Breast epithelium (tissue), 4 donors: ENCODE results near the gene CDH23. TPM values are rescaled to one million over a fixed set of nuclear protein-coding genes. Genes with fewer than 3 reads are reported as not detected.

Source experiments
- DNase-seq, 2 donors: peaks; one replicate each; pipeline ENCODE4 v3.0.0-alpha.2; 2019; ENCODE audit warnings: low spot score in 2 of 2
- H3K27ac ChIP-seq, 2 donors: fragments of 200-600 bp; sonication (generic) in 1 of 2; one replicate each; pipeline ENCODE4 v1.5.1; 2016 to 2019; ENCODE audit warnings: mild to moderate bottlenecking in 1 of 2
- H3K27me3 ChIP-seq, 2 donors: fragments of 200-600 bp; sonication (generic) in 1 of 2; one replicate each; pipeline versions ENCODE4 v1.5.1 to v1.6.0; 2017 to 2019; ENCODE audit warnings: control low read depth in 1 of 2, mild to moderate bottlenecking in 1 of 2
- H3K36me3 ChIP-seq: fragments of 200-600 bp; one replicate; pipeline ENCODE4 v1.5.1; 2019
- H3K4me1 ChIP-seq, 2 donors: fragments of 200-600 bp; sonication (generic); one replicate each; pipeline ENCODE4 v1.5.1; 2016 to 2019; ENCODE audit warnings: control low read depth in 1 of 2
- H3K4me3 ChIP-seq, 3 donors: fragments of 200-600 bp; sonication (generic); 1 replicate in 2 of 3; 2 replicates in 1 of 3; pipeline ENCODE4 v1.5.1; 2016 to 2019; ENCODE audit warnings: mild to moderate bottlenecking in 3 of 3, moderate library complexity in 2 of 3
- H3K9me3 ChIP-seq, 2 donors: fragments of 200-600 bp; sonication (generic) in 1 of 2; one replicate each; pipeline ENCODE4 v1.5.1; 2016 to 2019; ENCODE audit warnings: control low read depth in 1 of 2
- CTCF ChIP-seq, 3 donors: fragments of 450-650 bp; IDR thresholded peaks; one replicate each; pipeline ENCODE4 v1.5.1; 2016 to 2017; ENCODE audit warnings: antibody characterized with exemption in 3 of 3, mild to moderate bottlenecking in 3 of 3, moderate library complexity in 3 of 3
- POLR2A ChIP-seq: fragments of 450-650 bp; IDR thresholded peaks from one replicate; pipeline ENCODE4 v1.6.1; 2016; ENCODE audit warnings: antibody characterized with exemption, mild to moderate bottlenecking, moderate library complexity
- POLR2AphosphoS5 ChIP-seq, 3 donors: sonication (generic); formaldehyde crosslinking; IDR thresholded peaks; one replicate each; pipeline ENCODE4 v1.6.1; 2017; ENCODE audit warnings: antibody characterized with exemption in 3 of 3
- intact Hi-C: fragments of 100-400 bp; cut with DNase I; formaldehyde crosslinking; loops from one replicate; pipeline ENCODE4 v1.15.1; 2023; ENCODE audit warnings: low total_unique reads
- total RNA-seq, 3 donors: library from RNA; depleted of rRNA; stranded (reverse); fragments of >200 nt; gene quantifications; one replicate each; pipeline ENCODE4 v1.1.0, GENCODE V29; 2016

Gene CDH23
- total RNA-seq, 3 donors from 2014 or later: 8.5 to 13.8 (median 11.6) TPM

DNA sequence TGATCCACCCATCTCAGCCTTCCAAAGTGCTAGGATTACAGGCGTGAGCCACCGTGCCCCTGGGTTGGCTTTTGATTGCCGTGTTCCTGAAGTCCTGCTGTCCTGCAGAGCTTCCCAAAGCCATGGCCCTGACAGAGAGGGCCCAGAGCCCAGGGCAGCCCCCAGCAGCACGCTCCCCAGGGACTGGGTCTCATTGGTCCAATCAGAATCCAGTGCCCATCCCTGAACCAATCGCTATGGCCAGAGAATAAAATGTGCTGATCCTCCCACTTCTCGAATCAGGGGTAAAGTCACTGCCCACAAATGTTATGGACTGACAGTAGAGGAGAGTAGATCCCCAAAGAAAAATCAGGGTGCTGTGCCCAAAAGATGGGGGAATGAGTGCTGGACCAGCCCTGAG is 327.8 kb downstream of the CDH23 start:
- intact Hi-C loops: no loop called here
- H3K9me3 ChIP-seq: no peaks in the 10 kb centered on the region
- H3K4me3 ChIP-seq: no peak overlapping the region
- H3K27ac ChIP-seq: no peak overlapping the region
- no peak for TF ChIP-seq CTCF (IDR thresholded peaks at IDR 0.05)
- TF ChIP-seq POLR2A: no peak
- TF ChIP-seq POLR2AphosphoS5 (IDR thresholded peaks at IDR 0.05): no peak
- H3K4me1 ChIP-seq: peaks cover 11 to 24% of the 10 kb centered on the region in 2 donors
- no peaks in the 10 kb centered on the region for H3K36me3 ChIP-seq
- H3K27me3 ChIP-seq: no peaks in the 10 kb centered on the region
- DNase-seq: no peak

DNA sequence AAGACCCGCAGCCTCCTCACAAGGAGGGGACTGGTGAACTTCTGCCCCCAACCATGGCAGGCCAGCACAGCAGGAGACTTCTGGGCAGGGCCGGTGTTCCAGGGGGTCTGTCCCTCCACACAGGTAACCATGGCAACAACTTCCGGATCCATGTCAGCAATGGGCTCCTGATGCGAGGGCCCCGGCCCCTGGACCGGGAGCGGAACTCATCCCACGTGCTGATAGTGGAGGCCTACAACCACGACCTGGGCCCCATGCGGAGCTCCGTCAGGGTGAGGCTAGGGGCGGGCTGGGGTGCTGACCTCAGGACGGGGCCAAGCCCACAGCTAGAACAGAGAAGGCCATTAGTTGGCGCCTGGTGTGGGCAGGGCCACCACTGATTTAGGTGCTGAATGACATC is 328.5 kb downstream of the CDH23 start:
- H3K27ac ChIP-seq: peak overlapping the region in 1 of 2 donors; percentile 89
- intact Hi-C loops: no loop called here
- no peaks in the 10 kb centered on the region for H3K9me3 ChIP-seq
- H3K4me3 ChIP-seq: no peak overlapping the region
- H3K36me3 ChIP-seq: no peaks in the 10 kb centered on the region
- no peak for DNase-seq
- TF ChIP-seq POLR2A (no peak), POLR2AphosphoS5 (IDR thresholded peaks at IDR 0.05) (no peak), CTCF (IDR thresholded peaks at IDR 0.05) (no peak)
- H3K27me3 ChIP-seq: no peaks in the 10 kb centered on the region
- H3K4me1 ChIP-seq: peaks cover 11 to 24% of the 10 kb centered on the region in 2 donors

DNA sequence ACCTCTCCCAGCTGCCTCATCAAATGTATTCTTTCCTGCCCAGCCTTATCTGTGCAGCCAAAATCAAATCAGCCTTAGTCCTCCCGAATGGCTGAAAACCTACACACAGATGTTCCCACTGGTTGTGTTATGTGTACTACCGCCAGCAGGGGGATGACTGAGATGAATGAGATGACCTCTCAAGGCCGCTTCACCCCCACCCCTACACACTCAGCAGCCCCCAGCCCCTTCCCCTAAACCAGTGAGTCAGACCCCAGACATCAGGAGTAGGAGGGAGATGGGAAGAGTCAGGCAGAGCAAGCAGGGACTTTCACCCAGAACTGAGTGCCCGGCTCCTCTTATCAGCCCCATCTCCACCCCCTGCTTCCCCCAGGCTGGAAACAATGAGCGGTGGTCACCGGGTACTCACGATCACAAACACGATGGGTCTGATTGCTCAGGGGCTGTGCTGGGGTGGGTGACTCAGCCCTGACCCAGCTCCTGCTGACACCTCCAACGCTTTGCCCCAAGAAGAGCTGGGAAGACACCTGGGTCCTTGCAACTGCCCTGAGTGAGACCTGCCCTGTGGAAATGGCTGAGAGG is 329.4 kb downstream of the CDH23 start:
- no peaks in the 10 kb centered on the region for H3K36me3 ChIP-seq
- no peak for DNase-seq
- H3K9me3 ChIP-seq: no peaks in the 10 kb centered on the region
- intact Hi-C loops: no loop called here
- H3K4me1 ChIP-seq: peaks cover 11 to 24% of the 10 kb centered on the region in 2 donors
- H3K27me3 ChIP-seq: no peaks in the 10 kb centered on the region
- H3K27ac ChIP-seq: peak overlapping the region; percentile 80 to 89
- TF ChIP-seq POLR2AphosphoS5 (IDR thresholded peaks at IDR 0.05) (no peak), CTCF (IDR thresholded peaks at IDR 0.05) (no peak), POLR2A (no peak)
- no peak overlapping the region for H3K4me3 ChIP-seq

DNA sequence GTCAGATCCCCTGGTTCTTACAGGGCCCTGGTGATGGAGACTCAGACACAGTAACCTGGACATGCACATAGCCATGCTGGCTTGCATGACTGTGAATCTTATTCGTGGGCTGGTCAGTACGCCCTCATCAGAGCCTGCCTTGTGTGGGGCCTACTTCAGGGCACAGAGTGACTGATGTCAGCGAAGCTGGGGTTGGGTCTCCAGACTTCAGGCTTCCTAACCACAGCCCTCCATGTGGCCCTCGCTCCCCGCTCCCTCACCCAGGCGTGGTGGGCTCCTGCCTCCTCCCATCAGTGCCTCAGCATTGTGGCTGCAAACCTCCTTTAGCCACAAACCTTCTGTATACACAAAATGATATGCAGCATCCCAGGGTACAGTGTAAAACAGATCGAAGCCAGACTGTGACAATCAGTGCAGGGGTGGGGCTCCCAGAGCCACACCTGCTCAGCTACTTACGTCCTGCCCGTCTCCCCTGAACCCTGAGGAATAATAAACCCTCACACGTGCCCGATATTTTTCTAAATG is 329.9 kb downstream of the CDH23 start:
- TF ChIP-seq CTCF (IDR thresholded peaks at IDR 0.05) (no peak), POLR2A (no peak), POLR2AphosphoS5 (IDR thresholded peaks at IDR 0.05) (no peak)

GRCh38 chr10:71727105-71727737 is 330.5 kb downstream of the CDH23 start:
- H3K36me3 ChIP-seq: no peaks in the 10 kb centered on the region
- intact Hi-C loops: no loop called here
- peak overlapping the region; percentile 80 to 89 for H3K27ac ChIP-seq

More for the DNA sequence above, 329.9 kb downstream of the CDH23 start:
- H3K9me3 ChIP-seq: no peaks in the 10 kb centered on the region
- H3K27ac ChIP-seq: peak overlapping the region; percentile 80 to 89
- no peaks in the 10 kb centered on the region for H3K36me3 ChIP-seq
- no peak for DNase-seq
- H3K27me3 ChIP-seq: no peaks in the 10 kb centered on the region
- intact Hi-C loops: no loop called here
- no peak overlapping the region for H3K4me3 ChIP-seq
- H3K4me1 ChIP-seq: peaks cover 11 to 24% of the 10 kb centered on the region in 2 donors

More at GRCh38 chr10:71727105-71727737, 330.5 kb downstream of the CDH23 start:
- peaks cover 11 to 24% of the 10 kb centered on the region in 2 donors for H3K4me1 ChIP-seq
- H3K9me3 ChIP-seq: no peaks in the 10 kb centered on the region
- TF ChIP-seq POLR2AphosphoS5 (IDR thresholded peaks at IDR 0.05) (no peak), CTCF (IDR thresholded peaks at IDR 0.05) (no peak), POLR2A (no peak)
- no peaks in the 10 kb centered on the region for H3K27me3 ChIP-seq
- peak overlapping the region in 1 of 3 donors; percentile 35 for H3K4me3 ChIP-seq
- DNase-seq: no peak
